NOMO-1 (cell line): ENCODE measurements around the gene HCN4.

Source experiments
- DNase-seq, 2 experiments: peaks; one replicate each; lab custom pipeline; 2025; ENCODE audit not compliant: unreplicated experiment in 2 of 2; lab: John Stamatoyannopoulos, UW

HCN4 gene

DNA sequence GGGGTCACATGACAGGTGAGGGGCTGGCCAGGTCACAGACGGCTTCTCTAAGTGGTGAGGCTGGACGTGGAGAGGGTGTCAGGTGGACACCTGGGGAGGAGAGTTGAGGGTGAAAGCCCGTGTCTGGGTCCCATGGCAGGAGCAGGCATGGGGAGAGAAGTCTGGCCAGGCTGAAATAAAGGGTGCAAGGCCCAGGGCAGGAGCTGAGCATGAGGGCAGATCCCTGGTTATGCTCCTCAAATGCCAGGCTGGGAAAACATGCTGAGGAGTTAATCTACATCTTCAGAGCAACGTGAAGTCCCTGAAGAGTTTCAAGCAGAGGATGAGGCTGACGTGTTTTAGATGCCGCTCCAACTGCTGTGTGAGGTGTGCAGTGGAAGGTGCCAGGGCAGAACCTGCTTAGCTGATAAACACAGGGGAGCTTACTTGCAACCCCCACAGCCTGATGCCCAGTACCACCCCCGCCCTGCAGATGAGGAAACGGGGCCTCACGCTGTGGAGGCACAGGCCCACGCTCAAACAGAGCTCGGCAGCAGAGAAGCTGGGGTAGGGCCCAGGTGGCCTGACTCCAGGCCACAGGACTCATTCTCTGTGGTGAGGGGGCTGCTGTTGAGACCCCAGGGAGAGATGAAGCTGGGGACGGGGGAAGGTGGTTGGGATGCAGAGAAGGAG, 40.5 kb downstream of the HCN4 start:
- DNase-seq = no peak

DNA sequence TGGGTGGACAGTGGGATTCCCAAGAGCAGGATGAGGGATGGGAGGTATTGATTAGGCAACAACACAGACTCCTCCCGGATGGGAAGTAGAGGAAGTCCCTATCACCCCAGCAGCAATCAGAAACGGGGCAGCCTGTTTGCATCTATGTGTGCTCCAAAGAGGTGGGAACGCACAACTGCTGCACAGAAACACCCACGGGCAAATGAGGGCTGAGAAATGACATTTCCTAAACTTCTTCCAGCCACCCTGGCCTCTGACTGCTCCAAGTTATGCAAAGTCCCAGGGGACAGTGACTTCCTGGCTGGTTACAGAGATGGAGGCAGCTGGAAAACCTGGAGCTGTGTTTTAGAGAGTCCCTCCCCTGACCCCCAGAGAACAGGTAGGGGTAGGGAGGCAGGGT, 42.6 kb downstream of the HCN4 start:
- DNase-seq = no peak

GRCh38 chr15:73325191-73325861, 43.4 kb downstream of the HCN4 start:
- no peak for DNase-seq

DNA sequence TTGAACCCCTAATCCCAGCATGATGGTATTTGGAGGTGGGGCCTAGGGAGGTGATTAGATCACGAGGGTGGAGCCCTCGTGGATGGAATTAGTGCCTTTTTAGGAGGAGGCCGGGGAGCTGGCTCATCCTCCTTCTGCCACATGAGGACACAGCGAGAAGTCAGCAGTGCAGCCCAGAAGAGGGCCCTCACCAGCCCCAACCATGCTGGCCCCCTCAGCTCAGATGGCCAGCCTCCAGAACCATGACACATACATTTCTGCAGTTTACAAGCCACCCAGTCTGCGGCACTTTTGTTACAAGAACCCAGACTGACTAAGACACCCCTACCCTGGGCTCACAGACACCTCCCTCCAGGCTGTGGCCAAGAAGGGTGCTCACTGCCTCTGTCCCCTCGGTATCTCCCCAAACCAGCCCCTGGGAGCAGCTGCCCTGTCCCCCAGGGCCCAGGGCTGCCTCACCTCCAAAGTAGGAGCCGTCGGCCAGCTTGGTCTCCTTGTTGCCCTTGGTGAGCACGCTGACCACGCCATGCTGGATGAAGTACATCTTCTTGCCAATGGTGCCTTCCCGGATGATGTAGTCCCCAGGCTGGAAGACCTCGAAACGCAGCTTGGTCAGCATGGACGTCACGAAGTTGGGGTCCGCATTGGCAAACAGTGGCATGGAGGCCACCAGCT, 44.1 kb downstream of the HCN4 start:
- DNase-seq = no peak

DNA sequence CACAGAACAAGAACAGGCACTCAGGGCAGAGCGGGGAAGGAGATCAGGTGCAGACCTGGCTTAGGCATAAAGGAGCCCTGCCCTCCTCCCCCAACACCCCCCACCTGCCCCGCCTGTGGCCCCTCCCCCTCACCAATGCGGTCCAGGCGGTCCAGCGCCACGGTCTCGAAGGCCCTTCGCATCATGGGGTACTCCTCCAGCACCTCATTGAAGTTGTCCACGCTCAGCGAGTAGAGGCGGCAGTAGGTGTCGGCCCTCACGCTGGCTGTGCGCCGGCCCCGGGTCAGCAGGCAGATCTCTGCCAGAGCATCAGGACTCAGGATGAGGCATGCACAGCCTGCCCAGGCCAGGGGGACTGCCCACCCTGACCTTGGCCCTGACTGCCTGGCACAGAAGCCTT, 44.8 kb downstream of the HCN4 start:
- no peak for DNase-seq

DNA sequence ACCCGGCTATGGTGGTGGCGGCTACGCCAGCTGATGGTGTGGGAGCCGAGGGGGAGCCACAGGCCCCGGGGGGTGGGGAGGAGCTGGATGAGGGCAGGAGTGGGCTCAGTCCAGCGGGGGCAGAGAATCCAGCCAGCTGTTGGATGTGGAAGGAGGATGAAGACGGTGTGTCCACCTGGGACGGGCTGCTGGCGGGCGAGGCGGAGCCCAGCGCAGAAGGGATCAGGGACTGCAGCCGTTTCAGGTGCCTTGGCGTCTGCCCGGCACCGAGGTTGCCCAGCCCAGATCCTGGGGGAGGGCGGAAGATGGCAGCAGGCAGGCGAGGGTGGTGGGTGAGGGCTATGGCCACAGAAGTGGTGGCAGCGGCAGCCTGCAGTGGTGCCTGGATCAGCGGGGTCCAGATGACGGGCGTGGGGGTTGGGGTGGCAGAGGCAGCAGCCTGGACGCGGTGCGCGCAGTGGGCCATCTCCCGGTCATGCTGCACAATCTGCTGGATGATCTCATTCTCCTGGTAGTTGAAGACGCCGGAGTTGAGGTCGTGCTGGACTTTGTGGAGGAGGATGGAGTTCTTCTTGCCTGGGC, 45.3 kb downstream of the HCN4 start:
- DNase-seq = no peak

- no peak for DNase-seq
These were observed 45.9 kb downstream of the HCN4 start for GRCh38 chr15:73322665-73323373.

DNA sequence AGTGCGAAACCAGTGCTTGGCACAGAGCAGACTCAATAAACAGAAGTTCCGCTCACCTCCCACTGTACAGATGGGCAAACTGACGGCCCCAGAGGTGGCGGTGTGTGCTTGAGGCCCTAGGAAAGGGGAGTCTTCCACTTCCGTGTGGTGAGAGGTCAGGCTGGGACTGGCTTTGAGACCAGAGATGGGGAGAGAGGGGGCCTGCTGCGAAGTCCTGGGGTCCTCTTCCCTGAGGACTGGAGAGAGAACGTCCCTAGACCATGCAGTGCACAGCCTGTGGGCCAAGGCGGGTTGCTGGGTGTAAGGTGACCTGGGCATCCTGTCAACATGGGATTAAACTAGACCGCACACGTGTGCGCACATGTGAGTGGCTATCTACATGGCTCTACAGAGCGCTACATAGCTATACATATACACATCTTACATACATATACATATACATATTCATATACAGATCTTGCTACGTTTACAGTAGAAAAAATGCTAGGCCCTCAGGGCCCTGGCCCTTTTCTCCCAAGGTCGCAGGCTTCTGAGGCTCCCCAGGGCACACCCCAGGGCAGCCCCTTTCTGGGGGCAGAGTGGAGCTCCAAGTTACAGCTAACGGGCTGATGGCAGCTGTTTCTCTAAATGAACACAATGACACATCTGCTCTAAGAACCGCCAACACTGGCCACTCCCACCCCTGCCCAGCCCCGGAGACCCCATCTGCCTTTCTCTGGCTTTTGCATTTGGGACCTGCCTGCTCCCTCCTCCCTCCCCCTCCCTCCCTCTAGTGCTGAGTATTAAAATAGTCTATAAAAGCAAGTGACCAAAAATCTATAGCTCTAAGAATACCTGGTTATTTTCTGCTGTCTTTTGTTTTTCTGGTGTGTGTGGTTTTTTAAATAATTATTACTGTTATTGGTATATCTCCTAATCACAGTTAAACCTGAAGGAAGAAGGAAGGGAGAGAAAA, 47.0 kb downstream of the HCN4 start:
- DNase-seq = no peak

GRCh38 chr15:73320619-73321180, 48.1 kb downstream of the HCN4 start:
- DNase-seq = no peak

DNA sequence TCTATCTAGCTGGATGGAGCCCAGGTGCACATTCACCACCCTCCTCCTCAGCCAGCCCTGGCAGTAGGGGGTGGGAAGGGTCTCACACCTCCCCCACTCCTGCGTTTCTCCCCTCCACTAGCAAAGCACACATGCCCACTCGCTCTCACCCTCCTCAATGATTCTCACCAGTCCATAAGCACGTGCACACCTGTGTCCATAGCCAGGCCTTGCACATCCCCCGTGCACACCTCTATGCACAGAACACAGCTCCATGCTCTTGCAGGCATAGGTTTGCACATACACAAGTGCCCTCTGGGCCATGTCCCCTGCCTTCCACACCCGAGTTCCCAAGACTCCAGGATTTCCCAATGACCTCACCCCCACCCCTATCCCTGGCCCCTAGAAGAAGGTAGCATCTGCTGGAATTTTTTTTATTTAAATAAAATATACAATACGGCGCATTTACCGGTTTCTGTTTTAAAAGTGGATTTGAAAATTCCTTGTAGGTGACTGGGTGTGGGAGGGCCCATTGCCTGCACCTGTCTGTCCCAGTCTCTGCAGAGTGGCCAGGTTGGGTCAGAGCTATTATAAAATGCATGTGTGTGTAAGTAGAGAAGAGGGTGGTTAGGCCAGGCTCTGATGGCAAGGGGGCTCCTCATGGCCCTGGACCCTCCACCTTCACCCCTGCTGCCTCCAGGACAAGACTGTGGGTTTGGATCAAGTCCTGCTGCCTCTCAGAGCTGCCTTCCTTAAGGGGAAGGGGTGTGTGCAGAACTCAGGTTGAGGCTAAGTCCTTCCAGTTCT, 49.1 kb downstream of the HCN4 start:
- DNase-seq = no peak

DNA sequence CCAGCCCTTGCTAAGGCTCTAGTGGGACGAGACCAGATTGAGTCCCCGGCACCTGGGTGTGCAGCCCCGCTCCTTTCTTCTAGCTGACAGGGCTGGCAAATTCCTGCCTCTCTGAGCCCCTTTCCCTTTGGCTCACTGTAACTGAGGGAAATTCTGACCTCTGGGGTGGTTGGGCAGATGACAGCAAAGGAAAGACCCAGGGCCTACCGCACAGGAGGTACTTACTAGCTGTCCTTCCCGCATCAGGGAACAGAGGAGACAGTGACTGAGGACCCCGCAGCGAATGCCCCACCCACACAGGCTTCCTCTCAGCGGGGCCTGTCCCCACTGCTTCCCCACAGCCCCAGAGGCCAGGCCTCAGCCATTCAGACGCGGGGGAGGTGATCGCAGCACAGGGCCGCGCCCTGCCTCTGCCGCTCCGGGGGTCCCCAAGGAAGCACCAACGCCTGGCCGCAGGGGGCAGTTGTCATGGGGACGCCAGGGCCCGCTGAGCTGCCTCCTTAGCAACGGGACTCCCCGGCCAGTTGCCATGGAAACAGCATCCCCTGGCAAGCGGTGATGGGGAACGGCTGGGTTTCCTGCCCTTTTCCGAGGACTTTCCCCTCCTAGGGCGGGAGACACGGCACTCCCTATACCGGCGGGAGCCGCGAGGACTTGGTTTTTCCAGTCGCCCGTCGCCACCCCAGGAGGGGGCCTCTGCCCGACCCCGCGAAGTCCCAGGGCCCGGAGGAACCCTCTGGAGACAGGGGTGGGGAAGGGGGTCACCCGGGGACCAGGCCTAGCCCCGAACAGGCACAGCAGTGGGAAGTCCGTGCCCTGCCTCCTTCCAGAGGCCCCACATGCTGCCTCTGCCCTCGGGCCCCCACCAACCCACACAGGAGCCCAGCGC, 50.1 kb downstream of the HCN4 start:
- no peak for DNase-seq

DNA sequence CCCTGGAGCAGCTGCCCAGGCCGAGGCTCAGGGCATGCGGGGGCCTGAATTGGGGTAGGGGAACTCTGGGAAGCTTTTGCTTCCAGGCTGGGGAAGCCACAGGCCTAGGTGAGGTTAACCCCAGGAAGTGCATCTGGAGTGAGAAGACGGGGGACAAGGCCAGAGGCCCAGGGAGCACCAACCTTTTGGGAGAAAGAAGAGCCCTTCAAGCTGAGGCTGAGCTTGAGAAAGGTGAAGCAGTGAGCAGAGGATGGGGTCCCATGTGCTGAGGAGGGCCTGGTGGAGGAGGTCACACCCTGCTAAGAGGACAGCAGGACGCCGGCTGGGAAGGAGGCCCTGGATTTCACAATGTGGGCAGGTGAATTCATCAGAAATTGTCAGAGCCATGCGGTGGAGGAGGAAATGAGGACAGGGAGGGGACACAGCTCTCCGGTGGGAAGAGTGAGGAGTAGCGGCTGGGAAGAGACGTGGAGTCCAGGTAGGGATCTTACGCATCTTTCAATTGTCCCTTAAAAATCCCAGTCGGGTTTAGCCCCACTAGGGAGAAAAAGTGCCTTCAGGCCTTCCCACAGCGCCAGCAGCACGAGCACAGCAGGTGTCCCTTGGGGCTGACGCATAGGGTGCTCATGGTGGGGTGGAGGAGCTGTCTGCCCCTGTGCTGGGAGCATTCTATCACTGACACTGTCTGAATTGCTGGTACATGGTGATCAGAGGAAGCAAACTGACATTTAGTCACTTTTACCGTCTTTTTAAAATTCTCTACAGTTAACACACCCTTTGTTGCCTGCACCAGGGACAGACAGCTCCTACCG, 50.9 kb downstream of the HCN4 start:
- DNase-seq = no peak

DNA sequence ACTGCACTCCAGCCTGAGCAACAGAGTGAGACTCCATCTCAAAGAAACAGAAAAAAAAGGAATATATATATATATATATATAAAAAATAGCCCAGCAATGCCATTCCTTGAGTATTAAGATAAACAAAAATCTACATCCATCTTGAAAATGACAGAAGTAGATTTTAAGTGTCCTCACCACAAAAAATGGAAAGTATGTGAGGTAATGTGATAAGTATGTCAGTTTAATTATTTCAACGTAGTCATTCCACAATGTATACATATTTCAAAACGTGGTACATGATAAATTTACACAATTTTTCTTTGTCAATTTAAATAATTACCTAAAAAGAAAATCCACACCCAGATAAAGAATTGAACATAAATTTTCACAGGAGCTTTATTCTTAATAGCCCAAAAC, 54.9 kb downstream of the HCN4 start:
- no peak for DNase-seq

- no peak for DNase-seq
These were observed 60.5 kb downstream of the HCN4 start for GRCh38 chr15:73308305-73308704.

DNA sequence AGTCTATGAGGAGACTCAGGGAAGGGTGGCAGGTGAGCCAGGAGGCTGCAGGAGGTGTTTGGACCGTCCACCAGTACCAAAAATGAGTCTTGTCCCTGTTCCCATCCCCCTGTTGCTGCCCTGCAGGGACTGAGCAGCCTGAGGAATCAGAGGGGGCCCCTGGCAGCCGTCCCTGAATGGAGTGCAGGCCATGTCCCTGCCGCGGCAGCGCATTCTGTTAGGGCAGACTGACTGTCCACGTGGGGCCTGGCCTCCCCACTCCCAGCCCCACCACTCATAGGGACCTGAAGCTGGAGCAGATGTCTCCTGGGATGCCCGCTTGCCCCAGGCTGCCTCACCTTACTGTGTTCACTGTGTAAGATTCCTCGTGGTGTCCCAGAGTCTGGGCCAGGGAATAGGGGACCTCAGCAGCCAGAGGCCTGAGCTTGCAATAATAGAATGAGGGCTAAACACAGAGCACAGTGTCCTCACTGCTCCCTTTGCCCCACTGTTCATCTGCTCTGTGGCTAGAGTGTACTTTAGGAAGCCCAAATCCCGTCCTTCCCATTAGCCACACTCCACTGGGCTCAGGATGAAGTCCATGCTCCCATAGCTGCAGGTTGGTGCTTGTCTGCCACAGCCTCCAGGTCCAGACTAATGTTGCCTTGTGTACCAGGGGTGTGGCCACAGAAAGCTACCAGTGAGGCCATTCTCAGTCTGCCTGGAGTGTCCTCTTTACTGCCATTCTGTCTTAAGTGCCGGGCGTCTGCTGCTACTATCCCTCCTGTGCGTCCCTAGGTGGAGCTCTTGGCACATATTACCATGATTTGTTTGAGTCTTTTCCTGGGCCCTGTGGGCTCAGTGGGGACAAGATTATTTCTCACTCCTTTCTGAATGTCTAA, 63.2 kb downstream of the HCN4 start:
- DNase-seq = peak; percentile 83 to 92

- peak; percentile 44 to 62 for DNase-seq
These were observed 65.1 kb downstream of the HCN4 start for GRCh38 chr15:73303636-73304035.
